ENCODE data around the gene PABPC1L2B.
"Not testable (repeated sequence)": the region's sequence is repeated elsewhere in the genome, so short reads cannot be mapped to it uniquely, and the experiment has no call there.

Gene PABPC1L2B

DNA sequence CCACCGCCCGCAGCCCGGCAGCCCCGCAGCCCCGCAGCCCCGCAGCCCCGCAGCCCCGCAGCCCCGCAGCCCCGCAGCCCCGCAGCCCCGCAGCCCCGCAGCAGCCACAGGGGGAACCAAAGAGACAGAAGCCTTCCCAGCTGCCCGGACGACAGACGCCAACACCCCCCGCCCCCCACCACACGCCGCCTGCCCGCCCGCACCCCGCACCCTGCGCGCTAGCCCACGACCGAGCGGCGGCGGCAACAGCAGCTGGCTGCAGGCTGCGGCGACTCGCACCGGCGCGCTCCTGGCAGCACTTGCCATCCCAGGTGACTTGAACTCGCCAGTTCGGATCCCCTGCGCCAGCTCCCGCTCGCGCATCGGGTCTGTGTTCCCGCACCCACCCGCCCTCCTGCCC lies at the start of gene PABPC1L2B:
Gene PABPC1L2B, plus strand, starts transcription at position 207 of the 400 bp plus-strand sequence. CDS start 704 bp downstream, outside the sequence.
- in situ Hi-C loops (cut with HindIII; ENCODE audit: low pct_ligation_motif_present, low pct_unique_long_range_greater_than_20kb, low sequenced_read_pairs); DNase-seq: not testable (repeated sequence)

- DNase-seq; in situ Hi-C loops (cut with HindIII; ENCODE audit: low pct_ligation_motif_present, low pct_unique_long_range_greater_than_20kb, low sequenced_read_pairs): not testable (repeated sequence)
Observed at GRCh38 chrX:72959971-72960370, 42.8 kb upstream of the PABPC1L2B start.

DNA sequence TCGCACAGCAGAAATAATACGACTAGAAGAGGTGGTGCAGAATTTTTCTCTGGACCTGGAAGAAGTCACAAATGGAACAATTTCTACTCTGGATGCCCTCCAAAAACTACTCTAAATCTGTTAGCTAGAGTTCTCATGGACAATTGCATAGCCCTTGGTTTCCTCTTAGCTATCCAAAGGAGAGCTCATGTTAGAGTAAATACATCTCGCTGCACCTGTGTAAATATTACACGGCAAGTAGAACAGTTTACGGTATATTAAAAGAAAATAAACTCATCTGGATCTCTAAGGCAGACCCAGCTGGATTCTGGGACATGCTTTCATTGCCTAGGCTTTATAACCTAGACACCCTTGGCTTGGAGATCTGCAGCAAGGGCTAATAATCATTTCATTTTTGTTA lies 30.9 kb upstream of the PABPC1L2B start:
- DNase-seq; in situ Hi-C loops (cut with HindIII; ENCODE audit: low pct_ligation_motif_present, low pct_unique_long_range_greater_than_20kb, low sequenced_read_pairs): not testable (repeated sequence)

GRCh38 chrX:72974885-72975284 lies 27.9 kb upstream of the PABPC1L2B start:
- in situ Hi-C loops (cut with HindIII; ENCODE audit: low pct_ligation_motif_present, low pct_unique_long_range_greater_than_20kb, low sequenced_read_pairs); DNase-seq: not testable (repeated sequence)

DNA sequence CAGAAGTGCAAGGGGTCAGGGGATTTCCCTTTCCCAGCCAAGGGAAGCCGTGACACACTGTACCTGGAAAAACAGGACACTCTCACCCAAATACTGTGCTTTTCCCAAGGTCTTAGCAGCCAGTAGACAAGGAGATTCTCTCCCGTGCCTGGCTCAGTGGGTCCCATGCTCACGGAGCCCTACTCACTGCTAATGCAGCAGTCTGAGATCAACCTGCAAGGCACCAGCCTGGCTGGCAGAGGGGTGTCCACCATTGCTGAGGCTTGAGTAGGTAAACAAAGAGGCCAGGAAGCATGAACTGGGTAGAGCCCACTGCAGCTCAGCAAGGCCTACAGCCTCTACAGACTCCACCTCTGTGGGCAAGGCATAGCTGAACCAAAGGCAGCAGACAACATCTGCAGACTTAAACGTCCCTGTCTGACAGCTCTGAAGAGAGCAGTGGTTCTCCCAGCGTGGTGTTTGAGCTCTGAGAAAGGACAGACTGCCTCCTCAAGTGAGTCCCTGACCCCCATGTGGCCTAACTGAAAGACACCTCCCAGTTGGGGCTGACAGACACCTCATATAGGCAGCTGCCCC lies 21.8 kb upstream of the PABPC1L2B start:
- DNase-seq; in situ Hi-C loops (cut with HindIII; ENCODE audit: low pct_ligation_motif_present, low pct_unique_long_range_greater_than_20kb, low sequenced_read_pairs): not testable (repeated sequence)

DNA sequence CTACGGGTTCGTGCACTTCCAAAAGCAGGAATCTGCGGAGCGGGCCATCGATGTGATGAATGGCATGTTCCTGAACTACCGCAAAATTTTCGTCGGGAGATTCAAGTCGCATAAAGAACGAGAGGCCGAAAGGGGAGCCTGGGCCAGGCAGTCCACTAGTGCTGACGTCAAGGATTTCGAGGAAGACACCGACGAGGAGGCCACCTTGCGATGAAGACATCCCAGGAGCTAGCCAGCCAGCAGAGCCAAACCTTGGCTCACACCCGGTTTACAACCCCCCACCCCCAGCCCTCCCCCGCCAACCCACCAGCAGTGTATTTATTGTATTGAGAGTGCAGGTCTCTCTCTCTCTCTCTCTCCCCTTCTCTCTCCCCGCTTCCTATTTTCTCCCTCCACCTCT lies 1.3 kb downstream of the PABPC1L2B start:
- in situ Hi-C loops (cut with HindIII; ENCODE audit: low pct_ligation_motif_present, low pct_unique_long_range_greater_than_20kb, low sequenced_read_pairs); DNase-seq: not testable (repeated sequence)

- in situ Hi-C loops (cut with HindIII; ENCODE audit: low pct_ligation_motif_present, low pct_unique_long_range_greater_than_20kb, low sequenced_read_pairs) = no loop called here
- DNase-seq = no peak
Observed at GRCh38 chrX:73021361-73022092, 18.8 kb downstream of the PABPC1L2B start.

GRCh38 chrX:73022093-73022445 lies 19.3 kb downstream of the PABPC1L2B start:
- in situ Hi-C loops (cut with HindIII; ENCODE audit: low pct_ligation_motif_present, low pct_unique_long_range_greater_than_20kb, low sequenced_read_pairs); DNase-seq: not testable (repeated sequence)

DNA sequence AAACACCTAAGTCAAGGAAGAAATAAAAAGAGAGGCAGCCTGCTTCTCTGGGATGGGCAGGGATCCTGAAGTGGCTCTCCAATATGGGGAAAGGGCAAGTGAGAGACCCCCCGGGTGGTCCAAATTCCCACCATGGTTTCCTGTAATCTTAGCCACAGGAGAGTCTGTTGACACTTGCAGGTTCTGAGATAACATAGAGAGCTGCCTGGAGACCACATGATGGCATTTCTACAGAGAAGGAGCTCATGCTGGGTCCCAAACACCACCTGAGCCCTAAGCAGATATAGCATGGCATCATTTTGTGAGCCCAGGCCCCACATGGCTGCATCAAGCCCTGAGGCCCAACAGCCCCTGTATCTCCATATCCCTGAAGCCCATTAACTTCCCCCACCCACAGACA lies 26.1 kb downstream of the PABPC1L2B start:
- in situ Hi-C loops (cut with HindIII; ENCODE audit: low pct_ligation_motif_present, low pct_unique_long_range_greater_than_20kb, low sequenced_read_pairs) = no loop called here
- DNase-seq = no peak

Data from ACHN (cell line).